T-helper 22 cell (primary cell): ENCODE measurements around the gene IKBKG.
"Not testable (repeated sequence)": the region's sequence is repeated elsewhere in the genome, so short reads cannot be mapped to it uniquely, and the experiment has no call there.

Experiments used
- DNase-seq: peaks from one replicate; pipeline ENCODE4 v3.0.0-alpha.2; 2020; ENCODE audit warnings: low read depth

Gene IKBKG

DNA sequence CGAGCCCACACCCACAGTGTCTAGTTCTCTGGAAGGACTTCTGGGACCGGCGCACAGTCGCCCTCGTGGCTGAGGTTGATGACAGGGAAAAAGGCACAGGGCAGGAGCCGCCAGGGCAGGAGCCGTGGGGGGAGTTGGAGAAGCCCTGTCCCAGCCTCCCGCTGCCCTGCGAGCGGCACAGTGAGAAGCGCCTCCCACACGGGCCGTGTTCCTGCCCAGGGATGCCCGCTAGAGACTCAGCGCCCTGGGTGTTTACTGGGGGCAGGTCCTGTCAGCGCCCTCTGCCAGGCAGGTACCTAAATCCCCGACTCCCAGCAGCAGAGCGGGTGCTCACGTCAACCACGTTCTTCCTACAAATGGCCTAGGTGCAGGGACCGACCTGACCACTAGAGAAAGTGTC lies 11.5 kb downstream of the IKBKG start:
- not testable (repeated sequence) for DNase-seq

GRCh38 chrX:154560326-154560725 lies 12.9 kb downstream of the IKBKG start:
- DNase-seq, result not testable (repeated sequence)

DNA sequence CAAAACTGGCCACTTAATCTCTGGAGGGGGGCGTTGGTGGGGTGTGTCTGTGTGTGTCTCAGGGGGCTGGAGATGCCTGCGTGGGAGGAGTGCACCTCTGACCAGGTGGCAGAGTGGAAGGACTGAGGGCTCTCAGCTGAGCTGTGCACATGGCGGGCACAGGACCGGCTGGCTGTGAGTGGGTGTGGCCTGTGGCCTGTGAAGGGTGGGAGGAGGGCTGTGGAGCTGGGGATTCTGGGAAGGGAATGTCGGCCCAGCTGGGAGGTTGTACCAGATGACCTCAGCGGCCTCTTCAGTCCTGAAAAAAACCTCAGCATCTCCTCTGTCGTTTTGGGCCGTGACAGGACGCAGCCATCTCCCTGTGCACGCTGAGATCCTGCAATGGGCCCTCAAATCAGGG lies 14.9 kb downstream of the IKBKG start:
- not testable (repeated sequence) for DNase-seq

- not testable (repeated sequence) for DNase-seq
Observed at GRCh38 chrX:154570361-154570760, 22.9 kb downstream of the IKBKG start.

DNA sequence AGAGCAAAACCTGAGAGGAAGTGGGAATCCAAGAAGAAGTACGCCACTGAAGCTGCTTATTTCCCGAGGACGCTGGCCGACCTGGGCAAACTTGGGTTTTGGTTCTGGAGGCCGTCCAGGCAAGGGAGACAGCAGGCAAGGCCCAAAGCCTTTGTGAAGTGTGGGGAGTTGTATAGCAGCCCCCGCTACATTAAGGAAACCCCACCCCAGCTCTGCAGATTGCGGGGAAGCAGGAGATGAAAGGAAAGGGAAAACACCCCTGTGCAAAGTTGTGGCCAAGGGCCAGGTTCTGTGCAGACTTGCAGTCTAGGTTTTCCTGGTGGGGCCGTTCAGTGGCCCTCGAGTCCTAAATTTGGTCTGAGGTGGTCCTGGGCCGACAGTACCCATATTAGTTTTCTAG lies 25.6 kb downstream of the IKBKG start:
- not testable (repeated sequence) for DNase-seq

- not testable (repeated sequence) for DNase-seq
Observed at GRCh38 chrX:154575076-154575475, 27.7 kb downstream of the IKBKG start.

DNA sequence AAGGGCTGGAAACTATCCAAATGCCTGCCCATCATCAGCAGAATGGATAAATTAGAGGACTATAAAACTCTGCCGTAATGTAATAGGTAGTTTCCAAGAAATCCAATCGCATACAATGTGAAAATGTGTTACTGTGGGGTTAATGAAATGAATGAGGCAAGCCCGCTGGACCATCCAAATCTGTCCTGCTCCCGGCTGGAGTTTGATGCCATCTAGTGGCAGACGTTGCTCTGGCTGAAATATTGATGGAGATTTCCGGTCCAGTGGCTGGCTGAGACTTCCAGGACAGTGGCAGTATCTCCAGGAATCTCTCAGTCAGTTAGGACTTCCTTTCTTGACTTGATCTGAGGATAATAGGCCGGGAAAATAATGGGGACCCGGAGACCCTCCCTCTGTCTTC lies 35.6 kb downstream of the IKBKG start:
- DNase-seq, result not testable (repeated sequence)

DNA sequence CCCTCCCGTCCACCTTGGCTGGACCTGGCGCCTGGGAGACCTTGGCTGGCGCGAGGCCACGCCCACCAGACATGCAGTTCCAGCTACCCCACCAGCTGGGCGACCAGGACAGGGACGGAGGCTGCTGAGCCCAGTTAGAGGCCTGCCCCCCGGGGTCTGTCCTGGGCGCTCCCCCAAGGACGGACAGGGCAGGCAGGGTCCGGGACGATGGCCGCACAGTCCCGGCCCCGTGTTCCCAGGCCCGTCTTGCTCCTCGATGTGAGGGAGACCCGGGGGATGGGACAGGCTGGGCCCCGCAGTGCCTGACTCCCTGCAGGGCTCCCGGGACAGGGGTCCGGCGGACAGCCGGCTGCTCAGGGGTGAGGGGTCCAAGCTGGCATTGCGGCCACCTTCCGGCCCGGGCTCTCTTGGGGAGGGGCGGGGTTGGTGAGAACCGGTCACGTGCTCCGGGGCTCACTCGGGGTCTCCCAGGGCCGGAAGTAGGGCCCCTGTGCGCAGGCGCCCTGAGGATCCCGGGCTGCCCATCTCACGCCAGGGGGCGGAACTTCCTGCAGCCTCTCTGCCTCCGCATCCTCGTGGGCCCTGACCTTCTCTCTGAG lies 37.3 kb downstream of the IKBKG start, which contains the start of gene CTAG1A:
Gene CTAG1A, plus strand, starts transcription at position 549 of the 599 bp plus-strand sequence. CDS start 74 bp downstream, outside the sequence.
- not testable (repeated sequence) for DNase-seq

- DNase-seq, result not testable (repeated sequence)
Observed at GRCh38 chrX:154590415-154590814, 43.0 kb downstream of the IKBKG start.

DNA sequence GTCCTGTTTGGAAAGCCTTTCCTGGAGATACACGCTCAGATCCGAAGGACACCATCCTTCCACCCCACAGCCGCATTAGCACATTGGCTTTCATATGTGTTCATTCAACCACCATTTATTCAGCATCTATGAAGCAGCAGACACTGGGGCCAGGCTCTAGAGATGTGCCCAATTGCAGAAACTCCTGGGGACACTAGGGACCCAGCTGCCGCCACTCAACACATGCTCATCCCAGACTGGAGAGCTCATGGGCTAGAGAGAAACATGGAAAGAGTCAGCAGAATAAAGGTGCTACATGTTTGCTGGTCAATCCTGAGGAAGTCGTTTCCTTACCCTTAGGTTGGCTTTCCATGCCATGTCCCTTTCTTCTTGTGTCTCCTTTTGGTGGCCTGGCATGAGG lies 45.1 kb downstream of the IKBKG start:
- DNase-seq, result no peak

- no peak for DNase-seq
Observed at GRCh38 chrX:154593201-154593600, 45.8 kb downstream of the IKBKG start.

DNA sequence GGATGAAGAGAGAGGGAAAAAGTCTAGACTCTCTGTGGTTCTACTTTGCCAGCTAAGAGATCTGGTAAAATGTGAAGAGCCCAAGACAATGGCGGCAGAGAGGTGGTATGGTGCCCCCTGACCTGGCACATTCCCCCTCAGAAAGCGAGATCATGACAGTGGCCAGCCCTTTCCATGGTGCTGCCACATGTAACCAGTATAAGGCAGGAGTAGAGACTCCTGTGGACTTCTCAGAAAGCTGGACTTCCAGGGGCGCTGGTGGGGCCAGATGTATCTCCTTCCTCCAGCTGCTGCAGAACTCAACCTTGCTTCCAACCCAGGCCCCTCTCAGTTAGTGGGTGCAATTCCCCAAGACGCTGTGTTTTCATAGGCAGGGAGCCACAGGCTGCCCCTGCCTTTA lies 47.1 kb downstream of the IKBKG start:
- no peak for DNase-seq

GRCh38 chrX:154595559-154596249 lies 48.3 kb downstream of the IKBKG start:
- DNase-seq, result no peak

GRCh38 chrX:154596290-154596929 lies 49.0 kb downstream of the IKBKG start:
- DNase-seq, result no peak

GRCh38 chrX:154597221-154597620 lies 49.8 kb downstream of the IKBKG start:
- no peak for DNase-seq

- DNase-seq, result no peak
Observed at GRCh38 chrX:154598656-154599055, 51.2 kb downstream of the IKBKG start.

DNA sequence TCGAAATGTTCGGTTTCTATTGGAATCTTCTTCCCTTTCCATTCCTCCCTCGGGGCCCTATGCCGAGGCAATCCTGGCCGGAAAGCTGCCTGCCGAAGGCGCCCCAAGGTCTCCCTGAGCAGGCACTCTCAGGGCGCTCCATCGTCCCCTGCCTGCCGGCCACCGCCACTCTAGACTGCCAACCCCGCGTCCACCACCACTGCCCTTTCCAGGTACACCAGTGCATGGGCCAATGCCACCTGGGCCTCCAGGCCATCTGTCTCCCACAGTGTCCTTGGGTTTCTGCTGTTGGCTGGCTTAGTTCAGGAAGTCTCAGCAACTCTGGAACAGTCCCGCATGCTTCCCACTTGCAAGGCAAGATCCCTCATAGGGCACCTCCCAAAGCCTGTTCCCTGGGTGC lies 52.1 kb downstream of the IKBKG start:
- DNase-seq, result no peak

GRCh38 chrX:154600759-154601374 lies 53.4 kb downstream of the IKBKG start:
- DNase-seq, result no peak

DNA sequence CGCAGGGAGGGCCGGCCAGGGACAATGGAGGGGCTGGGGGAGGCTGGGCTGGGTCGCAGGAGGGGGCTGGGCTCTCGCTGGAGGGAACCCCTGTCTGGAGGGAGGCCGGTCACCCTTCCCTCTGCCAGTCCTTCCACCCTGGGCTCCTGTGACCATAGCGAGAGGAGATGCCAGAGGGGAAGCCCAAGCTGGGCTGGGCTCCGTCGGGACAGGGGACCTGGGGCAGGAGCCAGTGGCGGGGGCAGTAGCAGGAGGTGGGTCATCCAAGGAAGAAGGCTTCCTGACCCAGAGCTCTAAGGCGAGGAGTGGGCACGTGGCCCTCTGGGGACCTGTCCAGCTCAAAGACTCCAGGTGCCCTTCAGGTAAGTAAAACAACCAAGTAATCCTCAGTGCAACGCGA lies 54.8 kb downstream of the IKBKG start:
- no peak for DNase-seq

DNA sequence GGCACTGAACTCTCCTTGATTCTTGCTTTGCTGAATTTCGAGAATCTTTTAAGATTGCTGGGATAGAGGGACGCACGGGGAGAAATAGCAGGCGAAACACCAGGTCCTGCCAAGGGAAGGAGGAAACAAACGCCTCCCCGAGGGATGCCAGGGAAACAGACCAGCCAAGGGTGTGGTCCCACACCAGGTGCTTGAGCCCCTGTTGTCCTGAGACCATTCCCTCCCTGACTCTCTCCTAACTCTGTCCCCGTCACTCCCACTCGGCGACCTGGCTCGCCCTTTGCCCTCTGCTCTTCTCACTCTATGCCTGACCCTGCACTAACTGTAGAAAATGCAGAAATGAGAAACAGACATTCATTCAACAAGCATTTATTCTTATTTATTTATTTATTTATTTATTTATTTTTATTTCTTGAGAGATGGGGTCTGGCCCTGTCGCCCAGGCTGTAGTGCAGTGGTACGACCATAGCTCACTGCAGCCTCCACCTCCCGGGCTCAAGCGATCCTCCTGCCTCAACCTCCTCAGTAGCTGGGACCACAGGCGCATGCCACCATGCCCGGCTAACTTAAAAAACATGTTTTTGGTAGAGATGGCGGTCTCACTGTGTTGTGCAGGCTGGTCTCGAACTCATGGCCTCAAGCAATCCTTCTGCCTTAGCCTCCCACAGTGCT lies 55.5 kb downstream of the IKBKG start:
- DNase-seq, result no peak

DNA sequence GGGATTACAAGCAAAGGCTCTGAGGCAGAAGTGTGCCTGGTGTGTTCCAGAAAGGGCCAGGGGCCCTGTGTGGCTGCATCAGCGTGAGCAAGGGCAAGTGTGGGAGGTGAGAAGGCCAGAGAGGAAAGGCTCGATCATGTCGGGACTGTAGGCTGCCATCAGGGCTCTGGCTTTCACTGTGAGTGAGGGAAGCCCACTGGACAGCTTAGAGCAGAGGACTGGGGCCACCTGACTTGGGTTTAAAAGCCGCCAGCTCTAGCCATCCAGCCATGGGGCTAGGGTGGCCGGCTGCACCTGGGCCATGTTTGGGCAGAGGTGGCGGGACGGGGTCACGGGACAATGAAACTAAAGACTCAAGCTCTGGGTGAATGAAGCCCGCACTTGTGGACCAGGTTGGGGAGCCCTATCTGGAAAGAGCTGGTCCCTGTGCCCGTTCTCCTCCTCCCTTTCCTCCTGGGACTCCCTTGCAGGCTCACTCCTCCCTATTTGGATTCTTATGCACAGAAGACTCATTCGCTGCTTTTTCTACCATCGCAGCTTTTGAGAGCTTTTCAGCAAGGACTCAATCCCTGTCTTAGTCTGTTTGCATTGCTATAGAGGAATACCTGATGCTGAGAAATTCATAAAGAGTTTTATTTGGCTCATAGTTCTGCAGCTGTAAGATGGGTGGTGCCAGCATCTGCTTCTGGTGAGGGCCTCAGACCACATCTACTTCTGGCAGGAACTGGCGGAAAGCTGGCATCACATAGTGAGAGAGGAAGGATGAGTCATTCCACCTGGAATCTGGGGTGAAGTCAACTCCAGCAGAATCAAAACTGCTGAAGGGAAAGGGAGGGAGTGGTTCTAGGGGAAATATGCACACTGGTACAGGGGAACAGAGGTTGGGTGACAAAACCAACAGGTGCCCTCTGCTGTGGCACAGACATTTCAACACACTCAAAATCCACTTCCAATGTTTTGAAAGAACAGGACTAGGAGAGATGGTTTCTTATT lies 56.3 kb downstream of the IKBKG start:
- no peak for DNase-seq
